Mesothelial cell of epicardium (in vitro differentiated cells): Measurements from ENCODE around the gene HSP90AB1. TPM values are rescaled to one million over a fixed set of nuclear protein-coding genes. Genes with fewer than 3 reads are reported as not detected.
A peak's percentile ranks its signal among the peaks of the same experiment; 100 is the strongest.

Source experiments
- DNase-seq, 2 experiments: peaks; one replicate each; pipeline ENCODE4 v3.0.0; 2021; ENCODE audit warnings: low spot score in 2 of 2; ENCODE audit not compliant: unreplicated experiment in 2 of 2
- H3K27ac Mint-ChIP-seq: 2 replicates; pipeline ENCODE4 v1.8.0; 2021; ENCODE audit warnings: mixed read lengths
- H3K27me3 Mint-ChIP-seq: 2 replicates; pipeline ENCODE4 v1.8.0; 2021; ENCODE audit warnings: low read depth, mixed read lengths
- H3K36me3 Mint-ChIP-seq: 2 replicates; pipeline ENCODE4 v1.8.0; 2021; ENCODE audit warnings: mixed read lengths
- H3K4me1 Mint-ChIP-seq: 2 replicates; pipeline ENCODE4 v1.8.0; 2021; ENCODE audit warnings: mixed read lengths
- H3K4me3 Mint-ChIP-seq: 2 replicates; pipeline ENCODE4 v1.8.0; 2021; ENCODE audit warnings: mild to moderate bottlenecking, moderate library complexity, mixed read lengths
- H3K9me3 Mint-ChIP-seq: 2 replicates; pipeline ENCODE4 v1.8.0; 2021; ENCODE audit warnings: mixed read lengths
- CTCF ChIP-seq: fragments of 200-600 bp; sonication (generic); IDR thresholded peaks from one replicate; pipeline ENCODE4 v1.5.0; 2021; ENCODE audit warnings: antibody characterized with exemption; ENCODE audit not compliant: unreplicated experiment
- total RNA-seq: library from RNA; stranded (reverse); gene quantifications from 3 replicates; pipeline ENCODE4 v1.2.1, GENCODE V29; 2021

The HSP90AB1 gene
- total RNA-seq, 1 donor from 2014 or later: 992 TPM

GRCh38 chr6:44214307-44214706 is 32.6 kb upstream of the HSP90AB1 start:
- H3K9me3 Mint-ChIP-seq: no peaks in the 10 kb centered on the region
- TF ChIP-seq CTCF: no peak
- H3K36me3 Mint-ChIP-seq: no peaks in the 10 kb centered on the region
- no peak for DNase-seq
- no peak overlapping the region for H3K4me3 Mint-ChIP-seq
- no peak overlapping the region for H3K27ac Mint-ChIP-seq
- peaks cover 15% of the 10 kb centered on the region for H3K27me3 Mint-ChIP-seq
- peaks cover 13% of the 10 kb centered on the region for H3K4me1 Mint-ChIP-seq

DNA sequence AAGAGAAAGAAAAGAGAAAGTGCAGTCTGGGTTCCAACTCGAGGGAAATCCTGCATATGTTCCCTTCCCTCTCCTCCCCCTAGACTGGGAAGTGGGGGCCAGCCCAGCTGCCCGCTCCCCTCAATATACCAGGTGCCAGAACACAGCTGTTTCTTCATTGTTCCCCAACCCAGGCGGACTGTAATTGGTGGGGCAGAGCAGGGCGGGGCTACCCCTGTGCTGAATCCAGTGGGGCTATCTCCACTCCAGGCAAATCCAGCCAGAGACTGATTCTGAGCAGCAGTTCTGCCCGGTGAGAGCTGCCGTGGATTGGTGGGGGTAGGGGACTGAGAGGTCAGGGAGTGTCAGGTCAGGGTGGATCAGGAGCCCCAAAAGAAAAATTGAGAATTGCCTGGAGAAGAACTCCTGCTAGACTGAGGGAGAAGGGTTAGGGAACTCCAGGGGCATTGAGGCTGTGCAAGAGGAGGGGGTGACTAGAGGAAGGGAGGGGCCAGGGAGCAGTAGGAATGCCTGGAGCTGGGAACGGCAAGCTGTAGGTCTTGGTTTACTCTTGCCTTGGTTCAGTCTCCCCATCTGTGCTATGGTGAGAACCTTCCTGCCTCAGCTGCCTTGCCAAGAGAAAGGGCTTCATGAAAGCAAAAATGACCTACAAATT is 30.1 kb upstream of the HSP90AB1 start, which contains the start of gene MYMX:
Gene MYMX, plus strand, starts transcription at position 250 of the 655 bp plus-strand sequence. CDS start 546 bp downstream, outside the sequence.
- H3K27me3 Mint-ChIP-seq: peaks cover 15% of the 10 kb centered on the region
- TF ChIP-seq CTCF: no peak

DNA sequence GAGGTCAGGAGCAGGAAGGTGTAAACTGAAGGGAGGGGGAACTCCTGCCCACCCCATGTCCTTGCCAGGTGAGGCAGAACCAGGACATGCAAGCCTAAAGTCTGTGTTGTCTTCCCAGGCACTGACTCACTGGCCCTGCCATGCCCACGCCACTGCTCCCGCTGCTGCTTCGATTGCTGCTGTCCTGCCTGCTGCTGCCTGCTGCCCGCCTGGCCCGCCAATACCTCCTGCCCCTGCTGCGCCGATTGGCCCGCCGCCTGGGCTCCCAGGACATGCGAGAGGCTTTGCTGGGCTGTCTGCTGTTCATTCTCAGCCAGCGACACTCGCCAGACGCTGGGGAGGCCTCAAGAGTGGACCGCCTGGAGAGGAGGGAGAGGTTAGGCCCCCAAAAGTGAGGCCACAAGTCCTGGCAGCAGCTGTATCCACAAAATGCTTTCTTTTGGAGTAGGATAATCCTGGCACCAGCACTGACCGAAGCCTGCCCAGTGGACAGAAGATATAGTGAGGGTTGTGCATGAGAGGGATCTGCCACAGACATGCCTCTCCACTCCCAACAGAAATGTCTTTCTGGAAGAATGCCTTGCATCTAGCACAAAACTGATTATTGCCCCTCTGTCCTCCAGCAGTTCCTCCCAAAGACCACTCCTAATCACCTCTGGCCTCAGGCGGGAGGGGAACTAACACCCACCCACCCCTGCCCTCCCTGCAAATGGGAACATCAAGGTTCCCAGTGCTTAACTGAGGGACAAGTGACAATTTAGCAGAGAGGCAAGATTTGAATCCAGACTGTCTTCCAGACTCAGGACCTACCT is 29.4 kb upstream of the HSP90AB1 start:
- TF ChIP-seq CTCF: no peak
- peaks cover 15% of the 10 kb centered on the region for H3K27me3 Mint-ChIP-seq
- DNase-seq: no peak

More for the DNA sequence above, 30.1 kb upstream of the HSP90AB1 start, which contains the start of gene MYMX:
- Mint-ChIP-seq H3K27ac (no peak within 1 kb of the TSS), H3K9me3 (no peaks in the 10 kb centered on the region), H3K36me3 (no peaks in the 10 kb centered on the region), H3K4me1 (peaks cover 19% of the 10 kb centered on the region), H3K4me3 (no peak within 1 kb of the TSS)
- no peak for DNase-seq

GRCh38 chr6:44219053-44219814 is 27.7 kb upstream of the HSP90AB1 start:
- H3K27ac Mint-ChIP-seq: peak overlapping the region; percentile 64
- H3K4me1 Mint-ChIP-seq: peaks cover 30% of the 10 kb centered on the region
- H3K36me3 Mint-ChIP-seq: no peaks in the 10 kb centered on the region

More for the DNA sequence above, 29.4 kb upstream of the HSP90AB1 start:
- Mint-ChIP-seq H3K27ac (no peak overlapping the region), H3K36me3 (no peaks in the 10 kb centered on the region), H3K4me3 (no peak overlapping the region), H3K4me1 (peaks cover 20% of the 10 kb centered on the region), H3K9me3 (no peaks in the 10 kb centered on the region)

More at GRCh38 chr6:44219053-44219814, 27.7 kb upstream of the HSP90AB1 start:
- TF ChIP-seq CTCF: no peak
- H3K27me3 Mint-ChIP-seq: peaks cover 23% of the 10 kb centered on the region
- peak overlapping the region; percentile 68 for H3K4me3 Mint-ChIP-seq
- DNase-seq: peak; percentile 42 to 63
- no peaks in the 10 kb centered on the region for H3K9me3 Mint-ChIP-seq
